NCI-H524 treated with DMSO at 0.1 percent for 48 hours (cell line): Measurements from ENCODE around the gene NKX1-1.

Experiments
- DNase-seq: peaks from one replicate; lab custom pipeline; 2025; lab: John Stamatoyannopoulos, UW

Gene NKX1-1

GRCh38 chr4:1385373-1386340 is 20.6 kb downstream of the NKX1-1 start:
- no peak for DNase-seq

DNA sequence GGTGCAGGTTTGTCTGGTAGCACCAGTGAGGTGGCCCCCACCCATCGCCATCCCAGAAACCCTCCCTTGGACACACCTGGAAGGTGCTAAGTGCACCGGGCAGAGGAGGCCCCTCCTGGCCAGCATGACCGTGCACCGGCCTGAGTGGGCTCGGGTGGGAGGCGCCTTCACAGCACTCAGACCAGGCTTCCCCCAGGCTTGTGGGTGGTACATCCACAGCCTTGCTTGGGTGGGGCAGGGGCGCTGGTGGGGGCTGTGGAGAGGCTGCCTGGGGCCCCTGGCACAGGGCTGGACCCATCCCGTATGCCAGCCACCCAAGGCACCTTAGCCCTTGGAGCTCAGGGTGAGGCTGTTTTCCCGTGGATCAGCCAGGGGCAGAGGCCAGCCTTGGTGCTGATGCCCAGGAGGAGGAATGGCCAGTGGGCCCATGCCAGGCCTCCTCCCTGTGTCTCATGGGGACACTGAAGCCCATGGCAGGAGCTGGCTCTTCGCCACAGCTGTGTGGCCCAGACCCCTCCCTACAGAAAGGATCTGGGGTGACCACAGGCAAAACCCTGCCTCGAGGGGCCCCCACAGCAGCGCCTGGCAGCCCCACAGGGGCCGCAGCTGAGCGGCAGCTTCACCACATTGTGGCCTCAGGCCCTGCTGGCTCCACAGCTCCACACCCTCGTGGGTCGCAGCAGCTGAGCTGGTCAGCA is 21.4 kb downstream of the NKX1-1 start:
- no peak for DNase-seq

DNA sequence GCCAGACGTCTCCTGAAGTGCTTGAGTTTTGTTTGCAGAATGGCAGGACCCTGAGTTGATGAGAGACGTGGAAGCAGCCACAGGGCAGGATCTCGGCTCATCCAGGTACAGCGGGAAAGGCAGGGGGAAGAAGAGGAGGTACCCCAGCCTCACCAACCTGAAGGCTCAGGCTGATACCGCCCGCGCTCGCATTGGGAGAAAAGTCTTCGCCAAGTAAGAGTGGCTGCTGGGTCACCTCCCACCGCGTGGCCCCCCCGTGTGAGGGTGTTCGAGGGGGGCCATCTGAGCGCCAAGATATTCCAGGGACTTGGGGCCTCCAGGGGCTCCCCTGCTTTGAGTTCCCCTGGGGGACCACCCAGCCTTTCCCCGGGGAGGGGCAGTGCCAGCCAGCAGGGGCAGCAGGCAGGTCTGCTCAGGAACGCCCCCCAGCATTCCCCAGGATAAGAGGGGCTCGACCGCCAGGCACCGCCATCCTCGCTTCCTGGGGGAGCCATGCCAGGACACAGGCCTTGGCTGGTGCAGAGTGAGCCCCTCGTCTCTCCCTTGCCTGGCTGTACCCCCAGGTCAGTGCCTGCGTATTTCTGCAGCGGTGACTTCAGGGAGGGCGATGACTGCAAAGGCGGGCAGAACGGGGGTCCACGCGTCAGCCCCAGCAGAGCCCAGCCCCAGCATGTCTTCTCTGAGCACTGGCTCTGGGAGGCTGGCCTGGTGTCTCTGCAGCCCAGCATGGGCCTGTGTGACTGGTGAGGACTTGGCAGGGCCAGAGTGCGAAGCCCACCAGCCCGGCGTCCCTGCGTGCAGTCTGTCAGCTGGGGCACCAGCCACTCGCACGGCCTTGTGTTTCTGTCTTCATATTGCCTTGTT is 22.3 kb downstream of the NKX1-1 start:
- no peak for DNase-seq

GRCh38 chr4:1382776-1383727 is 23.2 kb downstream of the NKX1-1 start:
- no peak for DNase-seq

DNA sequence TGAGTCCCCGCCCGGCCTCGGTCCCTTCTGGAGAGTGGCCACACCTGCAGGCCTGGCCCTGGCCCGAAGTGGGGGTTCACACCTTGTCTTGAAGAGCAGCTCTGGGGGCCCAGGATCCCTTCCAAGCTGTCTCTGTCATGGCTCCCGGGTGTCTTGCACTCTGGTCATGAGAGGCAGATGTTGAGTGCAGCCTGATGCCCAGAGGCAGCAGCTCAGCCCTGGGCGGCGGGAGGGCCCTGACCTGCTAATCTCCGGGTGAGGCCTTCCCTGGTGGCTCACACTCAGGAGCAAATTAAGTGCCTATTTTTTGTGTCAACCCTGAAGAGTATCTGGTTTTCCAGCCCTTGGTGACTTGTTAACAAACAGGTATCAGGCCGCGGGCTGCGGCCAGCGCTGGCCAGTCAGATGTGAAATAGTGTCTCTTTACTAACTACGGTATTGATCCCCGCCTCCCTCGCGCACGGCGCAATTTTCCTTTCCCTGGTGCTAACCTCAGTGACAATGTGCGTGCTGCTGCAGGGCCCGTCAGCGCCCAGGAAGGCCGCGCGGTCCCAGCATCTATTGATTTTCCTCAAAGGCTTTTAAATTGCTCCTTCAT is 24.2 kb downstream of the NKX1-1 start:
- no peak for DNase-seq

DNA sequence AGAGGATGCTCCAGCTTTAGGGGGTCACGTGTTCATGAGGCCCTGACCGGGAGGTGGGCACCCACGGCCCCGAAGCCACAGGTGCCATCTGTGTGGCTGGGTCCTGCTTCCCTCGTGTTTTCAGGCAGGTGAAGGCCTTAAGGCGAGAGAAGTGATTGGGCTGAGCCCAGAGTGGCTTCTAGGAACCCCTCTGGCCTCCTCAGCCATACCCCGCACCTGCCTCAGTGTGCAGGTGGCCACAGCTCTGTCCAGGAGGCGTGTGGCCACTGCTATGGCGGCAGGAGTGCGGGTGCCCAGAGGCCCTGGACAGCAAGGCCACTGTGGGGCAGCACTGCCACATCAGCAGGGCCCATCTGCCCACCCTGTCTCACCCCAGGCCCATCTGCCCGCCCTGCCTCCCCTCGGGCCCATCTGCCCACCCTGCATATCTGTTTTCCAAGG is 25.0 kb downstream of the NKX1-1 start:
- DNase-seq: no peak

DNA sequence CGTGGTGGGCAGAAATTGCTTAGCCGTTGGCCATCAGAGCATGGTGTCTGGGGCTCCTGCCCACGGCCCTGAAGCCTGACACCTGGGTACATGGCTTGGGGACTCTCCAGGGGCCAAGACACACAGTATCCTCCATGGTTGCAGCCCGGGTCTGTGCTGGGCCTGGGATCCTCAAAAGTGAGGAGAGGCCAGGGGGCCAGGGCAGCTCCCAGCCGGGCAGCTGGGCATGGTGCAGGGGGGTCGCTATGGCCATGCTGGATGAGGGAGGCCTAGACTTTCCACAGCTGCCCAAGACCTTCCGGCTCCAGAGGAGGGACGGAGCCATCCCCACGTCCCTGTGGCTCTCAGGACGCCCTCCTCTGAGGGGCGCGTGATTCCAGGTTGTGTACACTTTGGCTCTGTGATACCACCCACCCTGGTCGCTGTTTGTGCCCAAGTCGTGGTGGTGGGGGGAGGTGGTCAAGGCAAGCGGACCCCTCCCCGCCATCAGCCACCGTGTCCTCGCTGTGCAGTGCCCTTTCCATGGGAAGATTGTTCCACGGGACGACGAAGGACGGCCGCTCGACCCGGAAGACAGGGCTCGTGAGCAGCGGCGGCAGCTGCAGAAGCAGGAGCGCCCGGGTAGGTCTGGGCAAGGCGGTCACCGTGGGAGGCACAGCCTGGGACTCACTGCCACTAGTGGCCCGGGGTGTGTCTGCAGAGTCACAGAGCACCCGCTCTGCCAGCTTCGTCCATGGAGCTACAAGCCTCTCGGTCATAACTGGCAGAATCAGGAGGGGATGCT is 25.7 kb downstream of the NKX1-1 start:
- no peak for DNase-seq

DNA sequence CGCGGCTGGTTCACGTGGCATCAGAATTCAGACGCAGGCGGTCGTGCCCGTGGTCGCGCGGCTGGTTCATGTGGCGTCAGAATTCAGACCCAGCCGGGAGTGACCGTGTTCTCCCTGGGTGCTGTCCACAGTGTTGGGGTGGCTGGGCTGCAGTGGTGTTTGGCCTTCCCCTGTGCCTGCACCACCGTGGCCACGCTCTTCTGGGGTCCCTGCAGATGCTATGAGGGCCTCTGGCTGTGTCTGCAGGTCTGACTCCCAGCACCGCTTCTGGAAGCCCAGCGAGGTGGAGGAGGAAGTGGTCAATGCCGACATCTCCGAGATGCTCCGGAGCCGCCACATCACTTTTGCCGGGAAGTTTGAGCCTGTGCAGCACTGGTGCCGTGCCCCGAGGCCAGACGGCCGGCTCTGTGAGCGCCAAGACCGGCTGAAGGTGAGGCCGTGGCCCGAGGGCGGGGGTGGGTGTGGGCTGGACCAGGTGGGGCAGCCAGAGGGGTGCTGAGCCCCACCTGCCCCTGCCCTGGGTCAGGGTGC is 26.4 kb downstream of the NKX1-1 start:
- DNase-seq: no peak

DNA sequence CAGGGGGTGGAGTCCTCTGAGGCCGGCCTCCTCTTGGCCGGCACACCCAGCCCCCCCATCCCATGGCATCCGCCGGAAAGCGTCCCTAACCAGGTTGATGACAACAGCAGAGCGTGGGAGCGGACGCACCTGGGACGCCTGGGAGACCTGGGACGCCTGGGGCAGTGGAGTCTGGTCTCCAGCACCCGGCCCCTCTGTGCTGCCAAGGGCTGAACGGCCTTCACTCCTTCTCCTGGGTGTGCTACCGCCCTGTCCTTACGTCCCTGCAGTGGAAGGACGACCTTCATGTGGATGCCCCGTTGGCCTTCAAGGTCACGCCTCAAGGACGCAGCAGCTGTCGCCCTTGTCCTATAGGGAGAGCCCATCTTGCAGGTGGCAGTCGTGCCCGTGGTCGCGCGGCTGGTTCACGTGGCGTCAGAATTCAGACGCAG is 26.9 kb downstream of the NKX1-1 start:
- no peak for DNase-seq

DNA sequence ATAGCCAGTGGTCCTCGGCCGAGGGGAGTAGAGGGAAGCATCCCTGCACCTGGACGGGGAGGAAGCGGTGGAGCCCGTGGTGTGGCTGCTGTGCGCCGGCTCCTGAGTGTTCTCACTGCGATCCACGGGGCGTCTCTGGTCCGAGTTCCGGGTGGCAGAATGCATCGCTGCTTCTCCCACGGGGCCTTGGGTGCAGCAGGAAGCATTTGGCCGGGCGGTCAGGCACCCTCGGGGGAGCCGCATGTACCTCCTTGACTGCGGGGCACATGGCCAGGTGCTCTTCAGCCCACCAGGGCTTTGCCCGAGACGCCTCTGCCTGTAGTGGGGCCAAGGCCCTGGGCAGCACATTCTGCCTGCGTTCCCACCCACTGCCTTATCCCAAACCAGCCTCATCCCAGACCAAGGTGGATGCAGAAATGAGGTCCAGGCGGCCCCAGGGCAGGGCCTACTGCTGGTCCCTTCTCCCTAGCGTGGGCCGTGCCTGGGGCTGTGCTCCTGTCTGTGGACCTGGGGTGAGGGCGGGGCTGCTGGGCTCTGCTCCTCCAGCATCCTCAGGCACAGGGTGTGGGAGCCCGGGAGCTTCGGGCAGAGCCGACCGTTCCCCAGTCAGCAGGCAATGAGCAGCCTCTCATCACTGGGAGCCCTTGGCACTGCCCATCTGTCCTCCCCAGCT is 27.5 kb downstream of the NKX1-1 start:
- no peak for DNase-seq

- no peak for DNase-seq
Observed at GRCh38 chr4:1377606-1378261, 28.5 kb downstream of the NKX1-1 start.

GRCh38 chr4:1376841-1377605 is 29.2 kb downstream of the NKX1-1 start:
- no peak for DNase-seq

GRCh38 chr4:1376391-1376840 is 29.8 kb downstream of the NKX1-1 start:
- DNase-seq: no peak

- no peak for DNase-seq
Observed at GRCh38 chr4:1375761-1376322, 30.4 kb downstream of the NKX1-1 start.

- no peak for DNase-seq
Observed at GRCh38 chr4:1375051-1375721, 31.1 kb downstream of the NKX1-1 start.

GRCh38 chr4:1374706-1375045 is 31.6 kb downstream of the NKX1-1 start:
- DNase-seq: no peak
